ENCODE data around the gene TRPM2. TPM values are rescaled to one million over a fixed set of nuclear protein-coding genes. Genes with fewer than 3 reads are reported as not detected.
"Not testable (repeated sequence)": the region's sequence is repeated elsewhere in the genome, so short reads cannot be mapped to it uniquely, and the experiment has no call there.

The TRPM2 gene
- total RNA-seq, 2 donors from 2014 or later = 1.6 to 2.7 TPM

- intact Hi-C loops (cut with DNase I) = not testable (repeated sequence)
Measured at GRCh38 chr21:44479556-44480199, 126.3 kb downstream of the TRPM2 start.

GRCh38 chr21:44480200-44481053 is 127.0 kb downstream of the TRPM2 start:
- no peak for TF ChIP-seq POLR2AphosphoS5 (IDR thresholded peaks at IDR 0.05)
- TF ChIP-seq POLR2A (IDR thresholded peaks at IDR 0.05) = no peak
- no peak for TF ChIP-seq CTCF (IDR thresholded peaks at IDR 0.05)

More at GRCh38 chr21:44479556-44480199, 126.3 kb downstream of the TRPM2 start:
- not testable (repeated sequence) for H3K27ac ChIP-seq; H3K27me3 ChIP-seq (replicated peaks; ENCODE audit: insufficient read depth); DNase-seq (ENCODE audit: low spot score); H3K4me1 ChIP-seq (replicated peaks); H3K9me3 ChIP-seq; H3K36me3 ChIP-seq; H3K4me3 ChIP-seq
- TF ChIP-seq CTCF (IDR thresholded peaks at IDR 0.05) = peak in 3 of 4 experiments; percentile 30 to 64 (median 60)
- WGBS = 39% methylated on average over 21 of the region's 21 CpGs

GRCh38 chr21:44482581-44483287 is 129.3 kb downstream of the TRPM2 start:
- no peak overlapping the region for H3K27ac ChIP-seq
- no peaks in the 10 kb centered on the region for H3K36me3 ChIP-seq
- intact Hi-C loops (cut with DNase I) = no loop called here
- 76% methylated on average over 14 of the region's 14 CpGs for WGBS
- H3K9me3 ChIP-seq = no peaks in the 10 kb centered on the region
- no peak for DNase-seq (ENCODE audit: low spot score)
- H3K4me1 ChIP-seq (replicated peaks) = no peaks in the 10 kb centered on the region
- no peak for TF ChIP-seq POLR2A (IDR thresholded peaks at IDR 0.05)
- no peak for TF ChIP-seq POLR2AphosphoS5 (IDR thresholded peaks at IDR 0.05)
- TF ChIP-seq CTCF (IDR thresholded peaks at IDR 0.05) = no peak
- no peaks in the 10 kb centered on the region for H3K27me3 ChIP-seq (replicated peaks; ENCODE audit: insufficient read depth)
- H3K4me3 ChIP-seq = no peak overlapping the region

More at GRCh38 chr21:44480200-44481053, 127.0 kb downstream of the TRPM2 start:
- H3K9me3 ChIP-seq = no peaks in the 10 kb centered on the region
- H3K27ac ChIP-seq = no peak overlapping the region
- no peak for DNase-seq (ENCODE audit: low spot score)
- H3K4me3 ChIP-seq = no peak overlapping the region
- H3K27me3 ChIP-seq (replicated peaks; ENCODE audit: insufficient read depth) = no peaks in the 10 kb centered on the region
- no peaks in the 10 kb centered on the region for H3K36me3 ChIP-seq
- intact Hi-C loops (cut with DNase I) = no loop called here
- whole genome bisulfite sequencing = 71% methylated on average over 15 of the region's 16 CpGs
- no peaks in the 10 kb centered on the region for H3K4me1 ChIP-seq (replicated peaks)

- Histone ChIP-seq H3K27ac (no peak overlapping the region), H3K4me1 (replicated peaks) (no peaks in the 10 kb centered on the region), H3K36me3 (no peaks in the 10 kb centered on the region), H3K4me3 (no peak overlapping the region), H3K9me3 (no peaks in the 10 kb centered on the region), H3K27me3 (replicated peaks; ENCODE audit: insufficient read depth) (no peaks in the 10 kb centered on the region)
- TF ChIP-seq POLR2AphosphoS5 (IDR thresholded peaks at IDR 0.05) = no peak
- no peak for TF ChIP-seq POLR2A (IDR thresholded peaks at IDR 0.05)
- TF ChIP-seq CTCF (IDR thresholded peaks at IDR 0.05) = no peak
- no peak for DNase-seq (ENCODE audit: low spot score)
- intact Hi-C loops (cut with DNase I) = no loop called here
- 76% methylated on average over 28 of the region's 28 CpGs for WGBS
Measured at GRCh38 chr21:44483288-44484237, 130.1 kb downstream of the TRPM2 start.

Measured in prostate gland (tissue), 2 donors.